HEK293 (cell line): ENCODE measurements around the gene C19orf38.

Experiments
- KLF9 ChIP-seq: fragments of 450-650 bp; formaldehyde crosslinking; IDR thresholded peaks from 2 replicates; pipeline ENCODE4 v1.5.1; 2016; ENCODE audit warnings: missing biosample characterization, missing genetic modification characterization, low read depth
- YY1 ChIP-seq: fragments of 450-650 bp; formaldehyde crosslinking; IDR thresholded peaks from 2 replicates; pipeline ENCODE4 v1.5.1; 2018; ENCODE audit warnings: missing biosample characterization, missing genetic modification characterization
- ZBTB49 ChIP-seq: fragments of 450-650 bp; formaldehyde crosslinking; IDR thresholded peaks from 2 replicates; pipeline ENCODE4 v1.5.1; 2016; ENCODE audit warnings: missing biosample characterization, missing genetic modification characterization, low read depth
- ZNF416 ChIP-seq: fragments of 450-650 bp; formaldehyde crosslinking; IDR thresholded peaks from 2 replicates; pipeline ENCODE4 v1.5.1; 2016; ENCODE audit warnings: missing biosample characterization, missing genetic modification characterization
- ZNF423 ChIP-seq: fragments of 450-650 bp; formaldehyde crosslinking; IDR thresholded peaks from 2 replicates; pipeline ENCODE4 v1.5.1; 2016; ENCODE audit warnings: missing biosample characterization, missing genetic modification characterization
- ZNF473 ChIP-seq: fragments of 450-650 bp; formaldehyde crosslinking; IDR thresholded peaks from 2 replicates; pipeline ENCODE4 v1.5.1; 2017; ENCODE audit warnings: missing biosample characterization, missing genetic modification characterization
- ZNF529 ChIP-seq: fragments of 450-650 bp; formaldehyde crosslinking; IDR thresholded peaks from 2 replicates; pipeline ENCODE4 v1.5.1; 2017; ENCODE audit warnings: missing genetic modification characterization, missing biosample characterization; ENCODE audit not compliant: insufficient replicate concordance
- ZNF785 ChIP-seq: fragments of 450-650 bp; formaldehyde crosslinking; IDR thresholded peaks from 2 replicates; pipeline ENCODE4 v1.5.1; 2016; ENCODE audit warnings: missing biosample characterization, missing genetic modification characterization
- TF ChIP-seq, protein P1 (sequence below): fragments of 450-650 bp; formaldehyde crosslinking; IDR thresholded peaks from 2 replicates; pipeline ENCODE4 v1.5.1; 2016; ENCODE audit warnings: missing biosample characterization, missing genetic modification characterization, low read depth
- TF ChIP-seq, protein P2 (sequence below): fragments of 450-650 bp; formaldehyde crosslinking; IDR thresholded peaks from 2 replicates; pipeline ENCODE4 v1.5.1; 2016; ENCODE audit warnings: missing biosample characterization, missing genetic modification characterization
- TF ChIP-seq, protein P3 (sequence below): fragments of 450-650 bp; formaldehyde crosslinking; IDR thresholded peaks from 2 replicates; pipeline ENCODE4 v1.5.1; 2016; ENCODE audit warnings: missing biosample characterization, missing genetic modification characterization
- TF ChIP-seq, protein P4 (sequence below): fragments of 450-650 bp; formaldehyde crosslinking; IDR thresholded peaks from 2 replicates; pipeline ENCODE4 v1.5.1; 2016; ENCODE audit warnings: missing biosample characterization, missing genetic modification characterization

- TF ChIP-seq, protein P1, sequence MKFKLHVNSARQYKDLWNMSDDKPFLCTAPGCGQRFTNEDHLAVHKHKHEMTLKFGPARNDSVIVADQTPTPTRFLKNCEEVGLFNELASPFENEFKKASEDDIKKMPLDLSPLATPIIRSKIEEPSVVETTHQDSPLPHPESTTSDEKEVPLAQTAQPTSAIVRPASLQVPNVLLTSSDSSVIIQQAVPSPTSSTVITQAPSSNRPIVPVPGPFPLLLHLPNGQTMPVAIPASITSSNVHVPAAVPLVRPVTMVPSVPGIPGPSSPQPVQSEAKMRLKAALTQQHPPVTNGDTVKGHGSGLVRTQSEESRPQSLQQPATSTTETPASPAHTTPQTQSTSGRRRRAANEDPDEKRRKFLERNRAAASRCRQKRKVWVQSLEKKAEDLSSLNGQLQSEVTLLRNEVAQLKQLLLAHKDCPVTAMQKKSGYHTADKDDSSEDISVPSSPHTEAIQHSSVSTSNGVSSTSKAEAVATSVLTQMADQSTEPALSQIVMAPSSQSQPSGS (tag by site-specific recombination): no peak
- TF ChIP-seq ZNF423 (tag by site-specific recombination): no peak
- TF ChIP-seq ZNF785 (tag by site-specific recombination): no peak
- TF ChIP-seq ZNF529 (tag by site-specific recombination): no peak
- TF ChIP-seq, protein P2, sequence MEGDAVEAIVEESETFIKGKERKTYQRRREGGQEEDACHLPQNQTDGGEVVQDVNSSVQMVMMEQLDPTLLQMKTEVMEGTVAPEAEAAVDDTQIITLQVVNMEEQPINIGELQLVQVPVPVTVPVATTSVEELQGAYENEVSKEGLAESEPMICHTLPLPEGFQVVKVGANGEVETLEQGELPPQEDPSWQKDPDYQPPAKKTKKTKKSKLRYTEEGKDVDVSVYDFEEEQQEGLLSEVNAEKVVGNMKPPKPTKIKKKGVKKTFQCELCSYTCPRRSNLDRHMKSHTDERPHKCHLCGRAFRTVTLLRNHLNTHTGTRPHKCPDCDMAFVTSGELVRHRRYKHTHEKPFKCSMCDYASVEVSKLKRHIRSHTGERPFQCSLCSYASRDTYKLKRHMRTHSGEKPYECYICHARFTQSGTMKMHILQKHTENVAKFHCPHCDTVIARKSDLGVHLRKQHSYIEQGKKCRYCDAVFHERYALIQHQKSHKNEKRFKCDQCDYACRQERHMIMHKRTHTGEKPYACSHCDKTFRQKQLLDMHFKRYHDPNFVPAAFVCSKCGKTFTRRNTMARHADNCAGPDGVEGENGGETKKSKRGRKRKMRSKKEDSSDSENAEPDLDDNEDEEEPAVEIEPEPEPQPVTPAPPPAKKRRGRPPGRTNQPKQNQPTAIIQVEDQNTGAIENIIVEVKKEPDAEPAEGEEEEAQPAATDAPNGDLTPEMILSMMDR (tag by site-specific recombination): no peak
- TF ChIP-seq, protein P3, sequence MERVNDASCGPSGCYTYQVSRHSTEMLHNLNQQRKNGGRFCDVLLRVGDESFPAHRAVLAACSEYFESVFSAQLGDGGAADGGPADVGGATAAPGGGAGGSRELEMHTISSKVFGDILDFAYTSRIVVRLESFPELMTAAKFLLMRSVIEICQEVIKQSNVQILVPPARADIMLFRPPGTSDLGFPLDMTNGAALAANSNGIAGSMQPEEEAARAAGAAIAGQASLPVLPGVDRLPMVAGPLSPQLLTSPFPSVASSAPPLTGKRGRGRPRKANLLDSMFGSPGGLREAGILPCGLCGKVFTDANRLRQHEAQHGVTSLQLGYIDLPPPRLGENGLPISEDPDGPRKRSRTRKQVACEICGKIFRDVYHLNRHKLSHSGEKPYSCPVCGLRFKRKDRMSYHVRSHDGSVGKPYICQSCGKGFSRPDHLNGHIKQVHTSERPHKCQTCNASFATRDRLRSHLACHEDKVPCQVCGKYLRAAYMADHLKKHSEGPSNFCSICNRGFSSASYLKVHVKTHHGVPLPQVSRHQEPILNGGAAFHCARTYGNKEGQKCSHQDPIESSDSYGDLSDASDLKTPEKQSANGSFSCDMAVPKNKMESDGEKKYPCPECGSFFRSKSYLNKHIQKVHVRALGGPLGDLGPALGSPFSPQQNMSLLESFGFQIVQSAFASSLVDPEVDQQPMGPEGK (tag by site-specific recombination): no peak
- TF ChIP-seq, protein P4, sequence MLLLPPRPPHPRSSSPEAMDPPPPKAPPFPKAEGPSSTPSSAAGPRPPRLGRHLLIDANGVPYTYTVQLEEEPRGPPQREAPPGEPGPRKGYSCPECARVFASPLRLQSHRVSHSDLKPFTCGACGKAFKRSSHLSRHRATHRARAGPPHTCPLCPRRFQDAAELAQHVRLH (tag by site-specific recombination): no peak
- no peak for TF ChIP-seq ZNF416 (tag by site-specific recombination)
- TF ChIP-seq ZNF473: no peak
- TF ChIP-seq YY1 (tag by site-specific recombination): no peak
- TF ChIP-seq KLF9 (tag by site-specific recombination): no peak
- no peak for TF ChIP-seq ZBTB49 (tag by site-specific recombination)
Observed at GRCh38 chr19:10805065-10805757, 43.0 kb upstream of the C19orf38 start.
